GM10248 (cell line): ENCODE data around the gene TOPAZ1.

Source experiments
- CTCF ChIA-PET: fragments of 300-600 bp; sonication (Branson Sonifier 250); formaldehyde crosslinking; extraction: SDS; loops from one replicate; lab custom pipeline; 2021; ENCODE audit warnings: antibody characterized with exemption; lab: Yijun Ruan, JAX
- POLR2A ChIA-PET: fragments of 350-650 bp; sonication (Branson Sonifier 250); formaldehyde crosslinking; extraction: SDS; loops from one replicate; lab custom pipeline; 2020; ENCODE audit warnings: antibody characterized with exemption; lab: Yijun Ruan, JAX
- DNase-seq: peaks from one replicate; pipeline ENCODE4 v3.0.0; 2012; ENCODE audit errors: extremely low spot score
- TF ChIP-seq, protein P1 (sequence below): IDR thresholded peaks from 2 replicates; pipeline ENCODE4 v1.5.1; 2012; ENCODE audit warnings: mild to moderate bottlenecking, low read depth; ENCODE audit errors: extremely low read depth, missing control alignments, control extremely low read depth

The TOPAZ1 gene

DNA sequence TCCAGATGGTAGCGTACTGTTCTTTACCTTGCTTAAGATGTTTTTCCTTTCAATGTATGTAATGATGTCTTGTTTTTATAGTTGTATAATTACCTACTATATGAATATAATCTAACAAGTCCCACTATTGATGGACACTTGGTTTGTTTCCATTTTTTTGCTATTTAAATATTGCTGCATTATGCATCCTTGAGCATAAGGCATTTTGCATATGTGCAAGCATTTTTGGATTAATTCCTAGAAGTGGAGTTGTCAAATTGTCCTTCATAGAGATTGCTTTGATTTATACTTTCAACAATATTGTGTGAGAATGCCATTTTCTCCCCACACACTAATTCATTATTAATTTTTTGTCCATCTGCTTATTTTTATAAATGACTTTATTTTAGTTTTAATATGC, 17.7 kb downstream of the TOPAZ1 start:
- ChIA-PET POLR2A (no interaction called here), CTCF (no interaction called here)
- TF ChIP-seq, protein P1, sequence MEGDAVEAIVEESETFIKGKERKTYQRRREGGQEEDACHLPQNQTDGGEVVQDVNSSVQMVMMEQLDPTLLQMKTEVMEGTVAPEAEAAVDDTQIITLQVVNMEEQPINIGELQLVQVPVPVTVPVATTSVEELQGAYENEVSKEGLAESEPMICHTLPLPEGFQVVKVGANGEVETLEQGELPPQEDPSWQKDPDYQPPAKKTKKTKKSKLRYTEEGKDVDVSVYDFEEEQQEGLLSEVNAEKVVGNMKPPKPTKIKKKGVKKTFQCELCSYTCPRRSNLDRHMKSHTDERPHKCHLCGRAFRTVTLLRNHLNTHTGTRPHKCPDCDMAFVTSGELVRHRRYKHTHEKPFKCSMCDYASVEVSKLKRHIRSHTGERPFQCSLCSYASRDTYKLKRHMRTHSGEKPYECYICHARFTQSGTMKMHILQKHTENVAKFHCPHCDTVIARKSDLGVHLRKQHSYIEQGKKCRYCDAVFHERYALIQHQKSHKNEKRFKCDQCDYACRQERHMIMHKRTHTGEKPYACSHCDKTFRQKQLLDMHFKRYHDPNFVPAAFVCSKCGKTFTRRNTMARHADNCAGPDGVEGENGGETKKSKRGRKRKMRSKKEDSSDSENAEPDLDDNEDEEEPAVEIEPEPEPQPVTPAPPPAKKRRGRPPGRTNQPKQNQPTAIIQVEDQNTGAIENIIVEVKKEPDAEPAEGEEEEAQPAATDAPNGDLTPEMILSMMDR = no peak
- no peak for DNase-seq

DNA sequence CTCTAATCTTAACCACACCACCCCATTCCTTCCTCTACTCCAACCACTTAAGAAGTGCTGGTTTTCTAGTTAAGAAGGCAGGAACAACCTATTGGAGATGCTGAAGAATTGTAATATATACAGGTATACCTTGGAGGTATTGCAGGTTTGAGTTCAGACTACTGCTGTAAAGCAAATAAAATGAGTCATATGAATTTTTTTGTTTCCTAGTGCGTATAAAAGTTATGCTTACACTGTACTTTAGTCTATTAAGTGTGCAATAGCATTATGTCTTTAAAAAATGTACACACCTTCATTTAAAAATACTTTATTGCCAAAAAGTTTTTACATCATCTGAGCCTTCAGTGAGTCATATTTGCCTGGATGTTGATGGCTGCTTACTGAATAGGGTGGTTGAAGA, 22.5 kb downstream of the TOPAZ1 start:
- ChIA-PET CTCF (no interaction called here), POLR2A (no interaction called here)
- no peak for DNase-seq
- TF ChIP-seq, protein P1 = no peak

DNA sequence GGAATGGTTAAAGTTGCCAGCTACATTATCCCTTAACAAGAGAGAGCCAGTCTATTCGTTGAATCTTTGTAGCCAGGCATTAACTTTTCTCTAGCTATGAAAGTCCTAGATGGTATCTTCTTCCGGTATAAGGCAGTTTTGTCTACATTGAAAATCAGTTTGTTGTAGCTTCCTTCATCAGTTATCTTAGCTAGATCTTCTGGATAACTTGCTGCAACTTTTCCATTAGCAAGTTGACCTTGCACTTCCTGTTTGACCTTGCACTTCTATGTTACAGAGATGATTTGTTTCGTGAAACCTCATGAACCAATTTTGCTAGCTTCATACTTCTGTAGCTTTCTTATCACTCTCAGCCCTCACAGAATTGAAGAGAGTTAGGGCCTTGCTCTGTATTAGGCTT, 24.1 kb downstream of the TOPAZ1 start:
- POLR2A ChIA-PET = no interaction called here
- DNase-seq = no peak
- TF ChIP-seq, protein P1 = no peak
- CTCF ChIA-PET = interaction anchor here (0.7 to 1.0 kb wide), 4 partner anchors 11 to 29 kb away, joined by 3 to 5 read pairs (median 4); no protein-coding TSS in a partner anchor

DNA sequence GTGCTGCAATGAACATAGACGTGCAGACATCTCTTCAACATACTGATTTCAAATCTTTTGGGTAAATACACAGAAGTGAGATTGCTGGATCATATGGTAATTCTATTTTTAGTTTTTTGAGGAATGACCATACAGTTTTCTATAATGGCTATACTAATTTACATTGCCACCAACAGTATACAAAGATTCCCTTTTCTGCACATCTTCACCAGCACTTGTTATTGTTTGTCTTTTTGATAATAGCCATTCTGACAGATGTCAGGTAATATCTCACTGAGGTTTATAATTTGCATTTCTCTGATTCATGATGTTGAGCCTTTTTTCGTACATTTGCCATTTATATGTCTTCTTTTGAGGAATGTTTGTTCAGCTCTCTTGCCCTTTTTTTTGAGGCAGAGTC, 30.5 kb downstream of the TOPAZ1 start:
- ChIA-PET POLR2A (no interaction called here), CTCF (no interaction called here)
- TF ChIP-seq, protein P1 = no peak
- no peak for DNase-seq

DNA sequence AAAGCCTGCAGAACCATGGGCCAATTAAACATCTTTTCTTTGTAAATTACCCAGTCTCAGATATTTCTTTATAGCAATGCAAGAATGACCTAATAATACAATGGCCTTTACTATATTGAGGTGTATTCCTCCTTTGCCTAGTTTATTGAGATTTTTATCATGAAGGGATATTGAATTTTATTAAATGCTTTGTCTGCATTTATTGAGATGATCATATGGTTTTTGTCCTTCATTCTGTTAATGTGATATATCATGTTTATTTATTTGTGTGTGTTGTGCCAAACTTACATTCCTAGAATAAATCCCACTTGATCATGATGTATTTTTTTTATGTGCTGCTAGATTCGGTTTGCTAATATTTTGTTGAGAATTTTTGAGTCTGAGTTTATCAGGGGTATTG, 36.2 kb downstream of the TOPAZ1 start:
- POLR2A ChIA-PET = no interaction called here
- TF ChIP-seq, protein P1 = no peak

DNA sequence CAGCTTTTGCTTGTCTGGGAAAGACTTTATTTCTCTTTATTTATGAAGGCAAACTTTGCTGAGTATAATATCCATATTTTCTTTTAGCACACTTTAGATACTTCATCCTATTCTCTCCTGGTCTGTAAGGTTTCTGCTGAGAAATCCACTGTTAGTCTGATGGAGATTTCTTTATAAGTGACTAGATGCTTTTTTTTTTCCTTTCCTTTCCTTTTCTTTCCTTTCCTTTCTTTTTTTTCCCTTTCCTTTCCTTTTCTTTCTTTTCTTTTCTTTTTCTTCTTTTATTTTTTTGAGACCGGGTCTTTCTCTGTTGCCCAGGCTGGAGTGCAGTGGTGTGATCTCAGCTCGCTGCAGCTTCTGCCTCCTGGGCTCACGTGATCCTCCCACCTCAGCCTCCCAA, 38.4 kb downstream of the TOPAZ1 start:
- ChIA-PET CTCF (no interaction called here), POLR2A (no interaction called here)
- DNase-seq = no peak
- TF ChIP-seq, protein P1 = no peak

More for the DNA sequence above, 36.2 kb downstream of the TOPAZ1 start:
- CTCF ChIA-PET = no interaction called here
- no peak for DNase-seq
